SK-N-MC (cell line): ENCODE measurements around the gene UBE4B.
"Not testable (repeated sequence)": the region's sequence is repeated elsewhere in the genome, so short reads cannot be mapped to it uniquely, and the experiment has no call there.

ENCODE experiments used
- EZH2 ChIP-seq: fragments of 200-600 bp; sonication (generic); IDR thresholded peaks from one replicate; pipeline ENCODE4 v1.6.1; 2017; ENCODE audit warnings: antibody characterized with exemption
- POLR2AphosphoS5 ChIP-seq: IDR thresholded peaks from 2 replicates; pipeline ENCODE4 v1.6.1; 2012; ENCODE audit warnings: mild to moderate bottlenecking, low read depth, low read length, borderline replicate concordance

- not testable (repeated sequence) for TF ChIP-seq EZH2, POLR2AphosphoS5
Measured at GRCh38 chr1:10020678-10021077, 12.1 kb upstream of the UBE4B start.
